Prostate gland (tissue), 2 donors: ENCODE data around the gene LRRC31. TPM values are rescaled to one million over a fixed set of nuclear protein-coding genes. Genes with fewer than 3 reads are reported as not detected.

Source experiments
- DNase-seq: peaks from one replicate; pipeline ENCODE4 v3.0.0-alpha.2; 2019; ENCODE audit warnings: low spot score
- H3K27ac ChIP-seq, 2 donors: fragments of 200-600 bp; sonication (generic); 2 replicates each; pipeline ENCODE4 v1.5.1; 2017 to 2019
- H3K27me3 ChIP-seq: fragments of 200-600 bp; sonication (generic); replicated peaks from 2 replicates; pipeline ENCODE4 v1.5.1; 2019; ENCODE audit not compliant: insufficient read depth
- H3K36me3 ChIP-seq, 2 donors: fragments of 200-600 bp; sonication (generic); 1 replicate in 1 of 2; 2 replicates in 1 of 2; pipeline versions ENCODE4 v1.5.1 to v1.8.1; 2017 to 2019
- H3K4me1 ChIP-seq: fragments of 200-600 bp; sonication (generic); replicated peaks from 2 replicates; pipeline ENCODE4 v1.5.1; 2019
- H3K4me3 ChIP-seq, 2 donors: fragments of 200-600 bp; sonication (generic); 2 replicates each; pipeline ENCODE4 v1.5.1; 2017 to 2019
- H3K9me3 ChIP-seq: fragments of 200-600 bp; sonication (generic); 2 replicates; pipeline ENCODE4 v1.5.1; 2017
- POLR2A ChIP-seq: fragments of 450-650 bp; IDR thresholded peaks from one replicate; pipeline ENCODE4 v1.6.1; 2016; ENCODE audit warnings: antibody characterized with exemption, mild to moderate bottlenecking
- POLR2AphosphoS5 ChIP-seq: sonication (generic); formaldehyde crosslinking; IDR thresholded peaks from one replicate; pipeline ENCODE4 v1.6.1; 2017; ENCODE audit warnings: antibody characterized with exemption
- WGBS: methylation state at CpG from one replicate; pipeline ENCODE4 v1.1.5; 2018; 5-methylcytosine and 5-hydroxymethylcytosine counted together
- intact Hi-C: fragments of 100-400 bp; cut with DNase I; formaldehyde crosslinking; loops from one replicate; pipeline ENCODE4 v1.14.2; 2022
- total RNA-seq, 2 donors: library from RNA; depleted of rRNA; stranded (reverse); fragments of >200 nt; gene quantifications; one replicate each; pipeline ENCODE4 v1.1.0, GENCODE V29; 2016
- TF ChIP-seq, protein P1 (sequence below), 4 experiments: fragments of 200-600 bp in 2 of 4; fragments of 450-650 bp in 2 of 4; sonication (generic) in 2 of 4; IDR thresholded peaks; 1 replicate in 3 of 4; 2 replicates in 1 of 4; pipeline ENCODE4 v1.5.1; 2016 to 2019; ENCODE audit warnings: antibody characterized with exemption in 4 of 4, mild to moderate bottlenecking in 2 of 4, moderate library complexity in 2 of 4

Gene LRRC31
- total RNA-seq, 2 donors from 2014 or later: 0.91 to 1.1 TPM

DNA sequence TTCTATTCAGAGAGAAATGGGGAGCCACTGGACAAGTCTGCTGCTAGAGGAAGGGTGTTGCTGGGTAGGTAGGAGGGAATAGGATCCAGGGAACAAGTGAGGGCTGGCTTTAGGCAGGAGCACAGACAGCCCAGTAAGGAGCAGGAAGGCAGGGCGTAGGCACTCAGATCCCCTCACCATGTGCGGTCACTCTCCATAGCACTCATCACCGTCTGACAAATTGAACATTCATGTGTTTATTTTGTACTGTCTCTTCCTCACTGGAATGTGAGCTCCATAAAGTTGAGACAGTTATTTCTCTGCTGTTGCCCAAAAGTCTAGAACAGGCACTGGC, 32.8 kb downstream of the LRRC31 start:
- no peaks in the 10 kb centered on the region for H3K27me3 ChIP-seq
- H3K4me1 ChIP-seq: no peaks in the 10 kb centered on the region
- H3K27ac ChIP-seq: no peak overlapping the region
- DNase-seq: no peak
- TF ChIP-seq, protein P1, sequence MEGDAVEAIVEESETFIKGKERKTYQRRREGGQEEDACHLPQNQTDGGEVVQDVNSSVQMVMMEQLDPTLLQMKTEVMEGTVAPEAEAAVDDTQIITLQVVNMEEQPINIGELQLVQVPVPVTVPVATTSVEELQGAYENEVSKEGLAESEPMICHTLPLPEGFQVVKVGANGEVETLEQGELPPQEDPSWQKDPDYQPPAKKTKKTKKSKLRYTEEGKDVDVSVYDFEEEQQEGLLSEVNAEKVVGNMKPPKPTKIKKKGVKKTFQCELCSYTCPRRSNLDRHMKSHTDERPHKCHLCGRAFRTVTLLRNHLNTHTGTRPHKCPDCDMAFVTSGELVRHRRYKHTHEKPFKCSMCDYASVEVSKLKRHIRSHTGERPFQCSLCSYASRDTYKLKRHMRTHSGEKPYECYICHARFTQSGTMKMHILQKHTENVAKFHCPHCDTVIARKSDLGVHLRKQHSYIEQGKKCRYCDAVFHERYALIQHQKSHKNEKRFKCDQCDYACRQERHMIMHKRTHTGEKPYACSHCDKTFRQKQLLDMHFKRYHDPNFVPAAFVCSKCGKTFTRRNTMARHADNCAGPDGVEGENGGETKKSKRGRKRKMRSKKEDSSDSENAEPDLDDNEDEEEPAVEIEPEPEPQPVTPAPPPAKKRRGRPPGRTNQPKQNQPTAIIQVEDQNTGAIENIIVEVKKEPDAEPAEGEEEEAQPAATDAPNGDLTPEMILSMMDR (IDR thresholded peaks at IDR 0.05): no peak
- TF ChIP-seq POLR2AphosphoS5: no peak
- no peak for TF ChIP-seq POLR2A
- H3K4me3 ChIP-seq: no peak overlapping the region
- WGBS: 45% methylated on average over 3 of the region's 3 CpGs
- no peaks in the 10 kb centered on the region for H3K36me3 ChIP-seq
- H3K9me3 ChIP-seq: no peaks in the 10 kb centered on the region
- intact Hi-C loops: no loop called here

DNA sequence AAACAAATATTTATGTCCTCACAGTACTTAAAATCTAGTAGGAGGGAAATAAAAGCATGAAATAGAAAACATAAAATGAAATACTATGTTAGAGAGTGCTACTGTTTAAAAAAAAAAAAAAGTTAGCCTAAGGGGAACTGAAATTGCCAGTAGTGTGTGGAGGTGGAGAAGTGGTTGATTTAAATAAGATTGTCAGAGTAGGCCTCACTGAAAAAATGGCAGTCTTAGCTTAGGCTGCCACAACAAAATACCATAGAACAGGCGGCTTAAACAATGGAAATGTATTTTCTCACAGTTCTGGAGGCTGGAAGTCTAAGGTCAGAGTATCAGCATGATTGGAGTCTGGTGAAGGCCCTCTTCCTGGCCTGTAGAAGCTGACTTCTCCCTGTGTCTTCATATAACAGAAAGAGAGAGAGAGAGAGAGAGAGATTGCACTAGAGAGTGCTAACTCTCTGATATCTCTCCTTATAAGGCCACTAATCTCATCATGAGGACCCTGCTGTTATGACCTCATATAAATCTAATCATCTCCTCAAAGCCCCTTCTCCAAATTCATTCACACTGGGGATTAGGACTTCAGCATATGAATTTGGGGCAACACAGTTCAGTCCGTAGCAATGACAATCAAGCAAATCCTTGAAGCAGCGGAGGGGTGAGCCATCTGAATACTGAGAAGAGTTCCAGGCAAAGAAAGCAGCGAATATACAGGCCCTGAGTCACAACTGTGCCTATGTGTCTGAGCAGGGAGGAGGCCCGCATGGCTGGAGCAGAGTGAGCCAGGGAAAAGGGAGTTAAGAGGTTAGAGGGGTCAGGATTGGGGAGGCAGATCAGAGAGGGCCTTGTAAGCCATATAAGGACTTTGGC, 33.4 kb downstream of the LRRC31 start:
- Histone ChIP-seq H3K27me3 (no peaks in the 10 kb centered on the region), H3K9me3 (no peaks in the 10 kb centered on the region), H3K27ac (no peak overlapping the region), H3K4me1 (no peaks in the 10 kb centered on the region), H3K4me3 (no peak overlapping the region), H3K36me3 (no peaks in the 10 kb centered on the region)
- intact Hi-C loops: no loop called here
- TF ChIP-seq POLR2A (no peak), POLR2AphosphoS5 (no peak)
- TF ChIP-seq, protein P1 (IDR thresholded peaks at IDR 0.05): no peak
- no peak for DNase-seq
- 81% methylated on average over 5 of the region's 5 CpGs for WGBS

GRCh38 chr3:169835533-169835932, 34.2 kb downstream of the LRRC31 start:
- WGBS: 16% methylated on average over 1 of the region's 1 CpG
- Histone ChIP-seq H3K4me1 (no peaks in the 10 kb centered on the region), H3K9me3 (no peaks in the 10 kb centered on the region), H3K4me3 (no peak overlapping the region), H3K27ac (no peak overlapping the region), H3K27me3 (no peaks in the 10 kb centered on the region), H3K36me3 (no peaks in the 10 kb centered on the region)
- intact Hi-C loops: no loop called here
- no peak for DNase-seq
- peak; percentile 34 for TF ChIP-seq POLR2AphosphoS5
- TF ChIP-seq POLR2A: no peak

GRCh38 chr3:169827712-169828111, 42.0 kb downstream of the LRRC31 start:
- 82% methylated on average over 4 of the region's 4 CpGs for WGBS
- TF ChIP-seq, protein P1 (IDR thresholded peaks at IDR 0.05): no peak
- no peak for TF ChIP-seq POLR2A
- no peak for TF ChIP-seq POLR2AphosphoS5
- no peak for DNase-seq
- Histone ChIP-seq H3K27ac (no peak overlapping the region), H3K36me3 (no peaks in the 10 kb centered on the region), H3K9me3 (no peaks in the 10 kb centered on the region), H3K27me3 (no peaks in the 10 kb centered on the region), H3K4me3 (no peak overlapping the region), H3K4me1 (no peaks in the 10 kb centered on the region)
- intact Hi-C loops: no loop called here

DNA sequence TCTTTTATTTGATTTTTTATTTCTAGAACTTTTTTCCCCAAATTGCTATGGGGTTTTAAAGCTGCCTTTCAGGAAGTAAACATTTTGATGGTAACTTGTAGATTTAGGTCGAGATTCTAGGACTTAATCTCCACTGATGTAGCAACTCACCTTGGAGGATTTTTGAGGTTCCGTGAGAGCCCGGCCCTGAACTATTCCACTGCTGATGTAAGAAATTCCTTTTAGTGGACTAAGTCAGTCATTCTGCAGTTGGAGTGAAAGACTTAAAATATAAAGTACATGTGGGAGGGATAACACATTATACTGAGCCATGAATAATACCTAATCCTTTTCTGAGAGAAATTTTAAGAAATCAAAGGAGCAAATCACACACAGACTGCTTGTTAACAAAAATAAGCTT, 44.4 kb downstream of the LRRC31 start:
- TF ChIP-seq, protein P1 (IDR thresholded peaks at IDR 0.05): no peak
- TF ChIP-seq POLR2A (no peak), POLR2AphosphoS5 (no peak)
- Histone ChIP-seq H3K36me3 (no peaks in the 10 kb centered on the region), H3K4me3 (no peak overlapping the region), H3K27me3 (no peaks in the 10 kb centered on the region), H3K9me3 (no peaks in the 10 kb centered on the region), H3K4me1 (no peaks in the 10 kb centered on the region), H3K27ac (no peak overlapping the region)
- 86% methylated on average over 3 of the region's 3 CpGs for WGBS
- intact Hi-C loops: no loop called here
- no peak for DNase-seq
